Epidermal melanocyte (primary cell): ENCODE results near the gene NDUFA7.
"Not testable (repeated sequence)": the region's sequence is repeated elsewhere in the genome, so short reads cannot be mapped to it uniquely, and the experiment has no call there.

Source experiments
- DNase-seq: peaks from one replicate; pipeline ENCODE4 v3.0.0; 2011; ENCODE audit warnings: low spot score; ENCODE audit not compliant: insufficient read length

NDUFA7 gene

GRCh38 chr19:8264248-8264647 is 56.9 kb downstream of the NDUFA7 start:
- DNase-seq, result not testable (repeated sequence)

DNA sequence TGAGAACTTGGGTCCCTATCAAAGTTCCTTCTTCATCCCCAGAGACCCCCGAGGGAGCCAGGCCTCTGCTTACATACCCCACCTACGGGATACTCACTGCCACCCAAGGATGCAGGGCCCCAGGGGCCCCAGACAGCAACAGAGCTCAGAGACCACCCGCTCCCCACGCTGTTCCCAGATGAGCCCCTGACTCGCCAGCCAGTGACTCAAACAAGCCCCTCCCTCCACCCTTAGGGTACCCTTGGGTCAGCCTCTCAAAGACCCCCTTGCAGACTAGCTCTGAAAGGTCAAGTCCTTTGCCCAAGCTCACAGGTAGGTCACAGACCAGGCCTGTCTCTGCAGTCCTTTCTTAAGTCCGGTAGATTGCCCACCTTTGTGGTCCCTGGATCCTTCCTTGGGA is 58.7 kb downstream of the NDUFA7 start:
- no peak for DNase-seq

DNA sequence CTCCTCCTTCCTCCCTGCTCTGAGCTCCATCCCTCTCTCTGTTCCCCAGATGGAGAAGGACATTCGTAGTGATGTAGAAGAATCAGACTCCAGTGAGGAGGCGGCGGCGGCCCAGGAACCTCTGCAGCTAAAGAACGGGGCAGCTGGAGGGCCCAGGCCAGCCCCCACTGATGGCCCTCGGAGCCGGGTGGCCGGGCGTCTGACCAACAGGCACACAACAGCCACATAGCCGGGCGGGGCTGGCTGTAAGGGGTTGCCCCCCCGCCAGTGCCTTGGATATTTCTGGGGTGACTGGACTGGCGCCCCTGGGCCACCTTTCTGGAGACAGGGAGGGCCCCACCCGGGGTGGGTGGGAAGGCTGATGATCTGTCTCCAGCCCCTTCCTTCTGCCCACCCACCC is 59.3 kb downstream of the NDUFA7 start:
- DNase-seq, result no peak

- DNase-seq, result no peak
Observed at GRCh38 chr19:8261347-8261746, 59.8 kb downstream of the NDUFA7 start.
